Keratinocyte (primary cell): Measurements from ENCODE around the gene LRRC43. TPM values are rescaled to one million over a fixed set of nuclear protein-coding genes. Genes with fewer than 3 reads are reported as not detected.
"Not testable (repeated sequence)": the region's sequence is repeated elsewhere in the genome, so short reads cannot be mapped to it uniquely, and the experiment has no call there.

Experiments used
- DNase-seq: peaks from one replicate; pipeline ENCODE4 v3.0.0-alpha.2; 2011; ENCODE audit warnings: low read depth, missing footprints, low spot score
- FAIRE-seq: peaks from 2 replicates; lab custom pipeline; 2011; peaks lifted over from hg19 to GRCh38; lab: Jason Lieb, UNC
- H2AFZ ChIP-seq: 2 replicates; pipeline ENCODE4 v1.6.0; 2012; ENCODE audit warnings: low read length, control low read depth, inconsistent platforms; ENCODE audit not compliant: control insufficient read depth
- H3K27ac ChIP-seq: 2 replicates; pipeline ENCODE4 v1.5.1; 2011; ENCODE audit warnings: low read length; ENCODE audit not compliant: control insufficient read depth, insufficient read depth
- H3K27me3 ChIP-seq: 3 replicates; pipeline ENCODE4 v1.6.0; 2011; ENCODE audit warnings: low read length; ENCODE audit not compliant: control insufficient read depth, insufficient read depth; ENCODE audit errors: extremely low read depth
- H3K36me3 ChIP-seq, 2 experiments: 2 replicates in 1 of 2; 3 replicates in 1 of 2; pipeline ENCODE4 v1.5.1; 2011; ENCODE audit warnings: low read length in 2 of 2, mild to moderate bottlenecking in 1 of 2; ENCODE audit not compliant: control insufficient read depth in 2 of 2, insufficient read depth in 2 of 2; ENCODE audit errors: extremely low read depth in 1 of 2
- H3K4me1 ChIP-seq: 3 replicates; pipeline ENCODE4 v1.5.1; 2011; ENCODE audit warnings: low read length; ENCODE audit not compliant: control insufficient read depth, insufficient read depth; ENCODE audit errors: extremely low read depth
- H3K4me2 ChIP-seq: 3 replicates; pipeline ENCODE4 v1.6.0; 2011; ENCODE audit warnings: low read depth, low read length; ENCODE audit not compliant: control insufficient read depth, insufficient read depth; ENCODE audit errors: extremely low read depth
- H3K4me3 ChIP-seq, 3 experiments: fragments of 200-600 bp in 1 of 3; sonication (generic) in 1 of 3; 2 replicates in 2 of 3; 3 replicates in 1 of 3; pipeline ENCODE4 v1.5.1; 2011 to 2016; ENCODE audit warnings: low read length in 3 of 3, mild to moderate bottlenecking in 3 of 3, control low read depth in 2 of 3, inconsistent platforms in 1 of 3, low read depth in 1 of 3, mixed read lengths in 1 of 3, mixed run types in 1 of 3, moderate library complexity in 1 of 3; ENCODE audit not compliant: control insufficient read depth in 2 of 3, insufficient read depth in 2 of 3; ENCODE audit errors: extremely low read depth in 1 of 3
- H3K79me2 ChIP-seq: 2 replicates; pipeline ENCODE4 v1.6.0; 2012; ENCODE audit warnings: low read length; ENCODE audit not compliant: control insufficient read depth, insufficient read depth
- H3K9ac ChIP-seq: 3 replicates; pipeline ENCODE4 v1.6.0; 2011; ENCODE audit warnings: low read length; ENCODE audit not compliant: control insufficient read depth, insufficient read depth; ENCODE audit errors: extremely low read depth
- H3K9me1 ChIP-seq: 3 replicates; pipeline ENCODE4 v1.6.0; 2011; ENCODE audit warnings: low read length; ENCODE audit not compliant: control insufficient read depth, insufficient read depth; ENCODE audit errors: extremely low read depth
- H3K9me3 ChIP-seq: 2 replicates; pipeline ENCODE4 v1.5.1; 2012; ENCODE audit warnings: low read depth, low read length; ENCODE audit not compliant: control insufficient read depth
- H4K20me1 ChIP-seq: 3 replicates; pipeline ENCODE4 v1.6.0; 2011; ENCODE audit warnings: low read length; ENCODE audit not compliant: control insufficient read depth, insufficient read depth; ENCODE audit errors: extremely low read depth
- CTCF ChIP-seq, 3 experiments: IDR thresholded peaks in 1 of 3; conservative IDR thresholded peaks in 1 of 3; optimal IDR thresholded peaks in 1 of 3; 2 replicates in 2 of 3; 3 replicates in 1 of 3; pipeline versions ENCODE3 to v1.5.1; 2011; ENCODE audit warnings: low read length in 3 of 3, mild to moderate bottlenecking in 3 of 3, moderate library complexity in 2 of 3, control low read depth in 1 of 3, inconsistent platforms in 1 of 3; ENCODE audit not compliant: insufficient read depth in 2 of 3; ENCODE audit errors: extremely low read depth in 1 of 3
- EZH2 ChIP-seq: IDR thresholded peaks from one replicate; pipeline ENCODE4 v1.6.1; 2012; ENCODE audit warnings: inconsistent platforms, mild to moderate bottlenecking, low read length, moderate library complexity
- dilution Hi-C: fragments of 300-500 bp; cut with MboI; formaldehyde crosslinking; loops from one replicate; pipeline ENCODE4 v1.7.0; 2020; ENCODE audit warnings: low sequenced_read_pairs; ENCODE audit not compliant: extremely low pct_ligation_motif_present
- polyA plus RNA-seq, 5 experiments: library from polyadenylated mRNA; depleted of rRNA in 3 of 5; stranded (reverse) in 3 of 5; stranded (forward) in 1 of 5; unstranded in 1 of 5; fragments of >200 nt; gene quantifications; 1 replicate in 1 of 5; 2 replicates in 3 of 5; 3 replicates in 1 of 5; pipeline versions ENCODE4 v1.2.1 to v1.2.3, GENCODE V29; 2011 to 2012; ENCODE audit warnings: missing spikeins in 2 of 5, low read depth in 1 of 5, low replicate concordance in 1 of 5

The LRRC43 gene
- polyA plus RNA-seq, 1 donor (not counting 4 experiments of a cell fraction or from before 2014, with no cell fraction given): 0.45 TPM

GRCh38 chr12:122172262-122172939 is 10.5 kb upstream of the LRRC43 start:
- no peak overlapping the region for H3K4me2 ChIP-seq
- no peaks in the 10 kb centered on the region for H4K20me1 ChIP-seq
- DNase-seq: no peak
- H3K9me1 ChIP-seq: no peaks in the 10 kb centered on the region
- H3K4me1 ChIP-seq: no peaks in the 10 kb centered on the region
- H3K4me3 ChIP-seq: no peak overlapping the region
- dilution Hi-C loops: no loop called here
- no peaks in the 10 kb centered on the region for H3K79me2 ChIP-seq
- no peak overlapping the region for H2AFZ ChIP-seq
- H3K27me3 ChIP-seq: peaks cover 8% of the 10 kb centered on the region
- H3K9ac ChIP-seq: no peak overlapping the region
- H3K36me3 ChIP-seq: no peaks in the 10 kb centered on the region
- TF ChIP-seq CTCF (optimal IDR thresholded peaks at IDR 0.05 in 1 of 3, IDR thresholded peaks at IDR 0.05 in 1 of 3, conservative IDR thresholded peaks at IDR 0.05 in 1 of 3; ENCODE audit: extremely low read depth in 1 of 3, insufficient read depth in 2 of 3, low read length in 3 of 3): no peak
- no peak for TF ChIP-seq EZH2
- FAIRE-seq: no peak
- H3K9me3 ChIP-seq: no peaks in the 10 kb centered on the region
- no peak overlapping the region for H3K27ac ChIP-seq

GRCh38 chr12:122174155-122174845 is 8.6 kb upstream of the LRRC43 start, which contains the start of gene IL31:
IL31 (minus strand) TSS chr12:122174221; CDS start chr12:122174172, 49 bp downstream.
- Histone ChIP-seq H3K4me1 (no peaks in the 10 kb centered on the region), H3K9me1 (no peaks in the 10 kb centered on the region), H3K9ac (no peak within 1 kb of the TSS), H3K27me3 (peaks cover 8% of the 10 kb centered on the region), H2AFZ (no peak within 1 kb of the TSS), H3K27ac (no peak within 1 kb of the TSS), H3K36me3 (no peaks in the 10 kb centered on the region), H3K4me3 (no peak within 1 kb of the TSS), H3K9me3 (no peaks in the 10 kb centered on the region), H3K4me2 (no peak within 1 kb of the TSS), H4K20me1 (no peaks in the 10 kb centered on the region), H3K79me2 (no peaks in the 10 kb centered on the region)
- TF ChIP-seq EZH2: no peak
- dilution Hi-C loops: no loop called here
- FAIRE-seq: no peak
- no peak for DNase-seq

- not testable (repeated sequence) for FAIRE-seq
These were observed 6.5 kb upstream of the LRRC43 start for GRCh38 chr12:122176473-122176872.

More at GRCh38 chr12:122176473-122176872, 6.5 kb upstream of the LRRC43 start:
- H3K27me3 ChIP-seq, DNase-seq, H3K4me2 ChIP-seq, H3K4me1 ChIP-seq, H3K9me1 ChIP-seq, H3K27ac ChIP-seq, H4K20me1 ChIP-seq, H3K4me3 ChIP-seq, H3K36me3 ChIP-seq, dilution Hi-C loops, H2AFZ ChIP-seq, H3K9me3 ChIP-seq, H3K9ac ChIP-seq, H3K79me2 ChIP-seq: not testable (repeated sequence)
